Right lobe of liver (tissue), 6 donors: ENCODE data around the gene RTF2. TPM values are rescaled to one million over a fixed set of nuclear protein-coding genes. Genes with fewer than 3 reads are reported as not detected.
"Not testable (repeated sequence)": the region's sequence is repeated elsewhere in the genome, so short reads cannot be mapped to it uniquely, and the experiment has no call there.

Source experiments
- ATAC-seq, 4 donors: fragments of 200-7000 bp; cut with Tn5 transposase; one replicate each; pipeline ENCODE4 v1.9.1; 2020; ENCODE audit warnings: mild to moderate bottlenecking in 4 of 4, moderate library complexity in 4 of 4
- DNase-seq, 3 donors: peaks; one replicate each; pipeline ENCODE4 v3.0.0-alpha.2; 2020
- H3K27ac ChIP-seq, 3 donors: fragments of 200-600 bp; one replicate each; pipeline ENCODE4 v1.8.0; 2022
- H3K27me3 ChIP-seq, 2 donors: fragments of 200-600 bp; one replicate each; pipeline ENCODE4 v1.8.0; 2022
- H3K36me3 ChIP-seq, 4 donors: fragments of 200-600 bp; sonication (generic) in 1 of 4; one replicate each; pipeline versions ENCODE4 v1.5.1 to v1.8.0; 2017 to 2022; ENCODE audit warnings: control low read depth in 1 of 4
- H3K4me1 ChIP-seq, 4 donors: fragments of 200-600 bp; sonication (generic) in 1 of 4; one replicate each; pipeline versions ENCODE4 v1.5.1 to v1.8.0; 2017 to 2022; ENCODE audit warnings: control low read depth in 1 of 4
- H3K4me3 ChIP-seq, 3 donors: fragments of 200-600 bp; one replicate each; pipeline ENCODE4 v1.8.0; 2022
- H3K9me3 ChIP-seq, 4 donors: fragments of 200-600 bp; sonication (generic) in 1 of 4; one replicate each; pipeline versions ENCODE4 v1.5.1 to v1.8.0; 2017 to 2022; ENCODE audit warnings: control low read depth in 1 of 4
- CTCF ChIP-seq, 4 donors: fragments of 200-600 bp in 3 of 4; fragments of 450-650 bp in 1 of 4; IDR thresholded peaks; one replicate each; pipeline versions ENCODE4 v1.5.1 to v1.8.0; 2016 to 2022; ENCODE audit warnings: antibody characterized with exemption in 4 of 4, mild to moderate bottlenecking in 2 of 4
- POLR2A ChIP-seq: fragments of 450-650 bp; IDR thresholded peaks from one replicate; pipeline ENCODE4 v1.6.1; 2017; ENCODE audit warnings: antibody characterized with exemption, mild to moderate bottlenecking
- WGBS: methylation state at CpG from one replicate; pipeline ENCODE4 v1.1.6; 2018; ENCODE audit warnings: low coverage, low lambda C conversion rate; ENCODE audit not compliant: insufficient coverage; ENCODE audit errors: missing lambda C conversion rate; 5-methylcytosine and 5-hydroxymethylcytosine counted together
- intact Hi-C, 2 donors: fragments of 100-400 bp; cut with DNase I; formaldehyde crosslinking; loops; one replicate each; pipeline versions ENCODE4 v1.11.2 to v1.14.1; 2022
- total RNA-seq, 6 experiments: library from RNA; depleted of rRNA in 2 of 6; stranded (reverse); fragments of >200 nt in 2 of 6; fragmentation: NEBNext Ultra II Directional in 3 of 6; extraction: Animal tissue kit (Norgen Biotek cat#: 25700) in 3 of 6; gene quantifications; one replicate each; pipeline versions ENCODE4 v1.1.0 to v1.2.4, GENCODE V29; 2016 to 2023
- donor health status: DM: no; HTN: yes; CAD: no.
- donor health status: DM: no; HTN: no; CAD: no.
- donor health status: DM: no; HTN: no; CAD: no.
- donor health status: DM: no; HTN: yes; CAD: no.
- donor health status: DM: no; HTN: yes; CAD: no.

The RTF2 gene
- total RNA-seq, 6 experiments from 2014 or later = 29.9 to 40.1 (median 32.6) TPM

- Histone ChIP-seq H3K9me3 (no peaks in the 10 kb centered on the region), H3K27ac (no peak overlapping the region), H3K27me3 (no peaks in the 10 kb centered on the region), H3K36me3 (no peaks in the 10 kb centered on the region), H3K4me3 (no peak overlapping the region), H3K4me1 (no peaks in the 10 kb centered on the region)
- DNase-seq (no peak), ATAC-seq (no peak)
- TF ChIP-seq CTCF (IDR thresholded peaks at IDR 0.05) (no peak), POLR2A (no peak)
- WGBS = 89% methylated on average over 3 of the region's 7 CpGs
- intact Hi-C loops = no loop called here
These were observed 59.1 kb downstream of the RTF2 start for GRCh38 chr20:56527521-56527920.

- intact Hi-C loops, H3K36me3 ChIP-seq, H3K4me3 ChIP-seq, H3K9me3 ChIP-seq, DNase-seq, H3K27me3 ChIP-seq, ATAC-seq, H3K4me1 ChIP-seq, H3K27ac ChIP-seq: not testable (repeated sequence)
- WGBS = 89% methylated on average over 9 of the region's 9 CpGs
These were observed 64.5 kb downstream of the RTF2 start, which contains the start of gene FAM209B for GRCh38 chr20:56532946-56533345. FAM209B (plus strand) TSS chr20:56533246; CDS start chr20:56533342, 96 bp downstream.

GRCh38 chr20:56537997-56538396, 69.6 kb downstream of the RTF2 start:
- Histone ChIP-seq H3K27me3 (no peaks in the 10 kb centered on the region), H3K4me1 (no peaks in the 10 kb centered on the region), H3K27ac (no peak overlapping the region), H3K36me3 (no peaks in the 10 kb centered on the region), H3K4me3 (no peak overlapping the region), H3K9me3 (no peaks in the 10 kb centered on the region)
- intact Hi-C loops = no loop called here
- no peak for TF ChIP-seq CTCF (IDR thresholded peaks at IDR 0.05)
- TF ChIP-seq POLR2A = no peak
- DNase-seq = no peak
- WGBS = 71% methylated on average over 3 of the region's 3 CpGs
- no peak for ATAC-seq

- H3K27ac ChIP-seq = no peak overlapping the region
- DNase-seq = no peak
- 66% methylated on average over 5 of the region's 6 CpGs for WGBS
- no peak overlapping the region for H3K4me3 ChIP-seq
- TF ChIP-seq POLR2A = no peak
- TF ChIP-seq CTCF (IDR thresholded peaks at IDR 0.05) = no peak
- intact Hi-C loops = loop anchor here in 1 of 2 donors (10.0 kb wide), 1 partner anchor 434 kb away; no protein-coding TSS in a partner anchor
- ATAC-seq = no peak
- H3K4me1 ChIP-seq = no peaks in the 10 kb centered on the region
- no peaks in the 10 kb centered on the region for H3K27me3 ChIP-seq
- H3K36me3 ChIP-seq = no peaks in the 10 kb centered on the region
- no peaks in the 10 kb centered on the region for H3K9me3 ChIP-seq
These were observed 72.0 kb downstream of the RTF2 start for GRCh38 chr20:56540415-56540814.

- whole genome bisulfite sequencing = 48% methylated on average over 8 of the region's 9 CpGs
- no peak overlapping the region for H3K27ac ChIP-seq
- no peaks in the 10 kb centered on the region for H3K27me3 ChIP-seq
- no peak for TF ChIP-seq CTCF (IDR thresholded peaks at IDR 0.05)
- TF ChIP-seq POLR2A = no peak
- H3K36me3 ChIP-seq = no peaks in the 10 kb centered on the region
- intact Hi-C loops = loop anchor here in 1 of 2 donors (10.0 kb wide), 1 partner anchor 432 kb away; no protein-coding TSS in a partner anchor
- H3K4me3 ChIP-seq = no peak overlapping the region
- no peak for ATAC-seq
- no peaks in the 10 kb centered on the region for H3K4me1 ChIP-seq
- no peaks in the 10 kb centered on the region for H3K9me3 ChIP-seq
- no peak for DNase-seq
These were observed 74.1 kb downstream of the RTF2 start for GRCh38 chr20:56542489-56543030.
